GM18873 (cell line): ENCODE measurements around the gene CHRM1.
"Not testable (repeated sequence)": the region's sequence is repeated elsewhere in the genome, so short reads cannot be mapped to it uniquely, and the experiment has no call there.

Experiments
- ATAC-seq: cut with Tn5 transposase; IDR thresholded peaks from one replicate; pipeline ENCODE4 v1.9.1; 2021; ENCODE audit warnings: mild to moderate bottlenecking, moderate library complexity, moderate number of reproducible peaks; ENCODE audit not compliant: unreplicated experiment, low FRiP score

Gene CHRM1

DNA sequence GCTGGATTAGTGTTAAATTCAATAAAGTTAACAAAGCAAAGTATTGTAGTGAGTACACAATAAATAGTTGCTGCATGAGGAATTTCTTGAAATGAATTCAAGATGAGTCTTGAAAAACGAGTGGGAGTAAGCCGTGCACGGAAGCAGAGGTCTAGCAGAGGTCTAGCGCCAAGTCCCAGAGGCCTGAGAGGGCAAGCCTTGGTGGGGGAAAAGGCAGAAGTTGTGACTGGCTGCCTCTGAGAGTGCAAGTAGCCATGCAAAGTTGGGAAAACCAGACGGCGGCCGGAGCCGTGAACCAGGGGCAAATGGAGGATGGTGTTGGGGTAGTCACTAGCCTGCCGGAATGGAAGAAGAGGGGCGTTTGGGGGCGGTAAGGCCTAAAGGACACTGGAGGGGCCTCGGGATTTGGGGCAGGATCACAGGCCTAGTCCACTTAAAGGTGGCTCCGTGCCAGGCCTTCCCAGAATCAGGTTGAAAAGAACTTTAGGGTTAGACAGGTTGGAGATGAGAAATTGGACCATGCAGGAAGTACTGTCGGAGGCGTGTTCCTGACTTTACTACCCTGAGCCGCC is 40.8 kb downstream of the CHRM1 start:
- peak; percentile 7 for ATAC-seq

GRCh38 chr11:62879235-62879978 is 41.8 kb downstream of the CHRM1 start:
- no peak for ATAC-seq

DNA sequence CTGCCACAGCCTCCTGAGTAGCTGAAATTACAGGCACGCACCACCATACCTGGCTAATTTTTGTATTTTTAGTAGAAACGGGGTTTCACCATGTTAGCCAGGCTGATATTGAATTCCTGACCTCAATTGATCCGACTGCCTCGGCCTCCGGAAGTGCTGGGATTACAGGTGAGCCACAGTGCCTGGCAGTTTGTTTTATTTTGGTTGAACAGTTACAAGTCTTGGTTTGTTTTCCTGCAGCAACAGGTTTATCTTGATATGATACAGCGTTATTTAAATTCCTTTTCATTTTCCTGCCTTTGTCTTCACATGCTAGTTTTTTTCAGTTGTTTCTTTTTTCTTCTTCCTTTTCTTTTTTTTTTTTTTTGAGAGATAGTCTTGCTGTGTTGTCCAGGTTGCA is 44.5 kb downstream of the CHRM1 start:
- ATAC-seq = no peak

- ATAC-seq = no peak
Observed at GRCh38 chr11:62875698-62876478, 45.3 kb downstream of the CHRM1 start.

GRCh38 chr11:62874851-62875250 is 46.3 kb downstream of the CHRM1 start:
- ATAC-seq = no peak

GRCh38 chr11:62865635-62866034 is 55.5 kb downstream of the CHRM1 start:
- ATAC-seq = no peak

DNA sequence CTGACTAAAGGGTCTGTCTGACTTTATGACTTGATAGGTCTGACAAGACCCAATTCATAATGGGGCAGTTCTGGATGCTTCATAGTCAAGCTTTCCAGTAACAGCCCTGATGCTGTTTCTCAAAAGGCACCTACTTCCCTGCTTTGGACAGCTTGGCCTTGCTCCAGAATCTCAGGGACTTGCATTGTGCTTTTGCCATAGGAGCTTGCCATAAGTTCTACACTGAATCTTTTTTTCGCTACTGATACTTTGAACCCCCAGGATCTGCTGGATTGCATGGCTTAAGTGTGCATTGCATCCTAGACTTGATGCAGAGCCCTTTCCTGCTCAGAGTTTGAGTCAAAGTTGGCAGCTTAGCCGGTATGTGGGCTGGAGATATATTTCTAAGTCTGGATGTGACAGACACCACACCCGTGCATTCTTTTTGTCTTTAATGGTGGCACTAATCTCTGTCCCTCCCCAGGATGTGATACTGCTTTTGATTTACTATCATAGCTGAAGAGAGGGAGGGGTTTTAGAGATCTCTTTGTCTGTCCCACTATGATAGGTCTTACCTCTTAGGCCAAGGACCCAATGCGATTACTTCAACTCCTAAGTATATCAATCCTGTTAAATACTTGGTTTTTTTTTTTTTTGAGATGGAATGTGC is 57.4 kb downstream of the CHRM1 start:
- no peak for ATAC-seq

DNA sequence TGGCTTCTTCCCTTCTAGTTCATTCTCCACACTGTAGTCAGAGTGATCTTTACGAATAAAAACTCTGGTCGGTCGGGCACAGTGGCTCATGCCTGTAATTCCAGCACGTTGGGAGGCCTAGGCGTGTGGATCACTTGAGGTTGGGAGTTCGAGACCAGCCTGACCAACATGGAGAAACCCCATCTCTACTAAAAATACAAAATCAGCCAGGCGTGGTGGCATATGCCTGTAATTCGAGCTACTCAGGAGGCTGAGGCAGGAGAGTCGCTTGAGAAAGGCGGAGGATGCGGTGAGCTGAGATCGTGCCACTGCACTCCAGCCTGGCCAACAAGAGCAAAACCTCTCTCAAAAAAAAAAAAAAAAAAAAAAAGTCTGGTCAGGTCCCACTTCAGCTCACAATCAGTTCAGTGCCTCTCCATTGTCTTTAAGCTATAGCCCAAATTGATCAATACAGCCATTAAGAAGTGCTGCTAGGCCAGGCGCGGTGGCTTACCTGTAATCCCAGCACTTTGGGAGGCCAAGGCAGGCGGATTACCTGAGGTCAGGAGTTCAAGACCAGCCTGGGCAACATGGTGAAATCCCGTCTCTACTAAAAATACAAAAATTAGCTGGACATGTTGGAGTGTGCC is 59.5 kb downstream of the CHRM1 start:
- ATAC-seq = not testable (repeated sequence)

- ATAC-seq = no peak
Observed at GRCh38 chr11:62860835-62861563, 60.2 kb downstream of the CHRM1 start.

- not testable (repeated sequence) for ATAC-seq
Observed at GRCh38 chr11:62859281-62859703, 61.9 kb downstream of the CHRM1 start.
